ENCODE data around the gene PAPPA2. TPM values are rescaled to one million over a fixed set of nuclear protein-coding genes. Genes with fewer than 3 reads are reported as not detected.
A peak's percentile ranks its signal among the peaks of the same experiment; 100 is the strongest.

Gene PAPPA2
- total RNA-seq, 1 experiment from 2014 or later, result 0.81 TPM

DNA sequence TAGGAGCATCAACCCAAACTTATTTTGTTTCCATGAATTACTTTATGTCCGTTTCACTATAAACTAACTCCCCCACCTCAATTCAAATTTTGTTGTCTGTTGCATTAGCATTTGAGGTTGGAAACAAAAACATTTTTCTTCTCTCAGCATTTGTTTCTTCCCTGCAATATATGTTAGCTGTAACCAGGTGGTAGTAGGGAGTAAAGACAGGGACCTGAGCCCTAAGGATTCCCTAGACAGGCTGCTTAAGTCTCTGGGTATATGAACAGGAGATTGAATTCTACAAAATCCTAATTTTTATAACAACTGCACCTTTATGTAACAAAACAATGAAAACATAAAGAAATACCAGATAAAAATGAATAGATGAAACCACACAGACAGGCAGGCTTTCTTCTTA lies 242.6 kb downstream of the PAPPA2 start:
- Histone ChIP-seq H2AK5ac (ENCODE audit: insufficient read length, low read length) (no peak overlapping the region), H3K23ac (ENCODE audit: insufficient read length, low read depth, low read length) (no peak overlapping the region), H3K4ac (ENCODE audit: low read depth, low read length) (no peak overlapping the region), H4K5ac (ENCODE audit: insufficient read length, low read depth, low read length) (no peak overlapping the region), H3T11ph (ENCODE audit: low read length) (no peak overlapping the region), H3K27me3 (ENCODE audit: insufficient read depth, low read length) (no peaks in the 10 kb centered on the region), H2BK20ac (ENCODE audit: low read depth, low read length, poor library complexity, severe bottlenecking) (no peak overlapping the region), H4K20me1 (ENCODE audit: control insufficient read depth, insufficient read depth, insufficient read length) (no peaks in the 10 kb centered on the region), H3K4me1 (ENCODE audit: insufficient read depth, low read length) (no peaks in the 10 kb centered on the region), H2BK12ac (ENCODE audit: insufficient read length, low read depth, low read length) (no peak overlapping the region), H3K14ac (ENCODE audit: insufficient read depth, low read length) (no peak overlapping the region), H3K79me2 (ENCODE audit: insufficient read depth, low read length) (no peaks in the 10 kb centered on the region), H4K91ac (ENCODE audit: insufficient read length, low read depth, low read length) (no peak overlapping the region), H2BK120ac (ENCODE audit: low read depth, low read length, poor library complexity, severe bottlenecking) (no peak overlapping the region), H3K4me2 (ENCODE audit: insufficient read depth, insufficient read length, low read length) (no peak overlapping the region), H3K9ac (ENCODE audit: extremely low read depth, insufficient read length, low read length) (no peak overlapping the region), H4K8ac (replicated peaks; ENCODE audit: insufficient read length, low read depth, low read length) (no peak overlapping the region), H3K79me1 (ENCODE audit: insufficient read depth, low read depth, low read length, poor library complexity, severe bottlenecking) (no peaks in the 10 kb centered on the region), H3K18ac (ENCODE audit: insufficient read length, low read depth, low read length) (no peak overlapping the region), H3K23me2 (ENCODE audit: insufficient read length, low read depth, low read length, poor library complexity, severe bottlenecking) (no peaks in the 10 kb centered on the region), H3K56ac (ENCODE audit: insufficient read length, low read depth, low read length) (no peak overlapping the region), H2BK15ac (ENCODE audit: low read depth, low read length) (no peak overlapping the region), H2BK5ac (ENCODE audit: insufficient read length, low read length) (no peak overlapping the region), H3K27ac (ENCODE audit: insufficient read length, low read depth, low read length) (no peak overlapping the region), H3K9me3 (ENCODE audit: control insufficient read depth, low read depth, low read length) (no peaks in the 10 kb centered on the region), H2AFZ (ENCODE audit: low read length) (no peak overlapping the region)
- Mint-ChIP-seq H3K27me3 (ENCODE audit: low read depth) (no peaks in the 10 kb centered on the region; the same call in 1 of the 2 replicates), H3K4me3 (no peak overlapping the region), H3K4me1 (no peaks in the 10 kb centered on the region), H3K27ac (no peak overlapping the region), H3K9me3 (no peaks in the 10 kb centered on the region), H3K36me3 (ENCODE audit: insufficient read depth in 1 of 3, low read depth in 3 of 3) (no peaks in the 10 kb centered on the region)
- TF ChIP-seq, protein P1, sequence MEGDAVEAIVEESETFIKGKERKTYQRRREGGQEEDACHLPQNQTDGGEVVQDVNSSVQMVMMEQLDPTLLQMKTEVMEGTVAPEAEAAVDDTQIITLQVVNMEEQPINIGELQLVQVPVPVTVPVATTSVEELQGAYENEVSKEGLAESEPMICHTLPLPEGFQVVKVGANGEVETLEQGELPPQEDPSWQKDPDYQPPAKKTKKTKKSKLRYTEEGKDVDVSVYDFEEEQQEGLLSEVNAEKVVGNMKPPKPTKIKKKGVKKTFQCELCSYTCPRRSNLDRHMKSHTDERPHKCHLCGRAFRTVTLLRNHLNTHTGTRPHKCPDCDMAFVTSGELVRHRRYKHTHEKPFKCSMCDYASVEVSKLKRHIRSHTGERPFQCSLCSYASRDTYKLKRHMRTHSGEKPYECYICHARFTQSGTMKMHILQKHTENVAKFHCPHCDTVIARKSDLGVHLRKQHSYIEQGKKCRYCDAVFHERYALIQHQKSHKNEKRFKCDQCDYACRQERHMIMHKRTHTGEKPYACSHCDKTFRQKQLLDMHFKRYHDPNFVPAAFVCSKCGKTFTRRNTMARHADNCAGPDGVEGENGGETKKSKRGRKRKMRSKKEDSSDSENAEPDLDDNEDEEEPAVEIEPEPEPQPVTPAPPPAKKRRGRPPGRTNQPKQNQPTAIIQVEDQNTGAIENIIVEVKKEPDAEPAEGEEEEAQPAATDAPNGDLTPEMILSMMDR (conservative IDR thresholded peaks at IDR 0.05), result peak; percentile 41; the same call in 2 of the 3 replicates
- DNase-seq, result no peak
- no CpG with 5 or more reads among the region's 1 CpG for WGBS (ENCODE audit: extremely low coverage, insufficient read length, low lambda C conversion rate)
